HCT116 (cell line): ENCODE measurements around the gene SERPINB11. TPM values are rescaled to one million over a fixed set of nuclear protein-coding genes. Genes with fewer than 3 reads are reported as not detected.

Experiments
- ATAC-seq: fragments of 200-7000 bp; cut with Tn5 transposase; 2 replicates; pipeline ENCODE4 v1.9.1; 2020; ENCODE audit warnings: mild to moderate bottlenecking, moderate library complexity
- BruUV-seq: library from RNA; stranded (reverse); fragments of 400-500 nt; replicated peaks from 2 replicates; lab custom pipeline; 2021; lab: Mats Ljungman, UMichigan
- CTCF ChIA-PET: fragments of 300-600 bp; sonication (Branson Sonifier 250); formaldehyde crosslinking; loops from one replicate; lab custom pipeline; 2021; ENCODE audit warnings: antibody characterized with exemption; lab: Charles Lee
- POLR2A ChIA-PET: fragments of 300-600, 350-600 bp; sonication (Branson Sonifier 250); formaldehyde crosslinking; loops from one replicate; lab custom pipeline; 2021; ENCODE audit warnings: antibody characterized with exemption; lab: Charles Lee
- RAD21 ChIA-PET, 2 experiments: fragments of 300-600 bp; sonication (Branson Sonifier 250); formaldehyde crosslinking; loops; one replicate each; lab custom pipeline; 2023; ENCODE audit warnings: low total read pairs in 2 of 2; ENCODE audit not compliant: uncharacterized antibody in 2 of 2, unreplicated experiment in 2 of 2, low non-redundant PET in 1 of 2; lab: Charles Lee
- DNase-seq: peaks from one replicate; pipeline ENCODE4 v3.0.0-alpha.2; 2010; ENCODE audit warnings: low read depth, low spot score
- H2AFZ ChIP-seq: fragments of 200-600 bp; shearing (Covaris generic), sonication (generic); 2 replicates; pipeline ENCODE4 v1.6.1; 2017; ENCODE audit warnings: low read depth, mixed run types, mixed read lengths, antibody characterized with exemption, low read length; ENCODE audit not compliant: poor library complexity, severe bottlenecking
- H3K27ac ChIP-seq: 2 replicates; pipeline ENCODE4 v1.5.1; 2012; ENCODE audit warnings: low read depth, low read length
- H3K27me3 ChIP-seq: fragments of 200-600 bp; sonication (generic); 2 replicates; pipeline ENCODE4 v1.6.1; 2016; ENCODE audit warnings: mixed run types, low read length, mixed read lengths; ENCODE audit not compliant: insufficient read depth
- H3K36me3 ChIP-seq, 2 experiments: fragments of 200-500 bp in 1 of 2; fragments of 200-600 bp in 1 of 2; sonication (Bioruptor generic) in 1 of 2; sonication (generic) in 1 of 2; 2 replicates each; pipeline versions ENCODE4 v1.5.1 to v1.6.1; 2014 to 2016; ENCODE audit warnings: low read length in 2 of 2, inconsistent platforms in 1 of 2, mixed read lengths in 1 of 2, mixed run types in 1 of 2; ENCODE audit not compliant: insufficient read depth in 2 of 2, control insufficient read depth in 1 of 2
- H3K4me1 ChIP-seq, 2 experiments: fragments of 200-600 bp in 1 of 2; sonication (generic) in 1 of 2; 2 replicates each; pipeline versions ENCODE4 v1.5.1 to v1.6.1; 2012 to 2017; ENCODE audit warnings: low read length in 2 of 2, inconsistent platforms in 1 of 2, mild to moderate bottlenecking in 1 of 2, mixed read lengths in 1 of 2, mixed run types in 1 of 2, moderate library complexity in 1 of 2; ENCODE audit not compliant: insufficient read depth in 2 of 2, control insufficient read depth in 1 of 2
- H3K4me2 ChIP-seq: fragments of 200-600 bp; sonication (generic); 2 replicates; pipeline ENCODE4 v1.6.1; 2017; ENCODE audit warnings: mixed run types, low read length, mixed read lengths
- H3K4me3 ChIP-seq, 2 experiments: fragments of 200-600 bp in 1 of 2; sonication (generic) in 1 of 2; replicated peaks in 1 of 2; 2 replicates each; pipeline ENCODE4 v1.5.1; 2011 to 2016; ENCODE audit warnings: low read length in 2 of 2, control low read depth in 1 of 2, low read depth in 1 of 2, mild to moderate bottlenecking in 1 of 2, mixed read lengths in 1 of 2, mixed run types in 1 of 2
- H3K79me2 ChIP-seq: fragments of 200-600 bp; sonication (generic); 2 replicates; pipeline ENCODE4 v1.6.1; 2017; ENCODE audit warnings: mild to moderate bottlenecking, mixed run types, low read length, moderate library complexity, mixed read lengths; ENCODE audit not compliant: insufficient read depth
- H3K9ac ChIP-seq: fragments of 200-600 bp; sonication (generic); 2 replicates; pipeline ENCODE4 v1.6.1; 2016; ENCODE audit warnings: low read length, mixed read lengths
- H3K9me2 ChIP-seq: fragments of 200-600 bp; sonication (generic), shearing (Covaris generic); 2 replicates; pipeline ENCODE4 v1.6.1; 2017; ENCODE audit warnings: mixed run types, mild to moderate bottlenecking, moderate library complexity; ENCODE audit not compliant: insufficient read depth
- H3K9me3 ChIP-seq, 2 experiments: fragments of 200-500 bp in 1 of 2; fragments of 200-600 bp in 1 of 2; sonication (Bioruptor generic) in 1 of 2; sonication (generic) in 1 of 2; 2 replicates each; pipeline ENCODE4 v1.6.1; 2014 to 2017; ENCODE audit warnings: low read length in 2 of 2, mixed read lengths in 2 of 2, inconsistent platforms in 1 of 2, low read depth in 1 of 2, mild to moderate bottlenecking in 1 of 2, mixed run types in 1 of 2, moderate library complexity in 1 of 2; ENCODE audit not compliant: control insufficient read depth in 1 of 2, insufficient read depth in 1 of 2
- H4K20me1 ChIP-seq: fragments of 200-600 bp; sonication (generic), shearing (Covaris generic); 2 replicates; pipeline ENCODE4 v1.6.1; 2017; ENCODE audit warnings: mixed run types, mild to moderate bottlenecking, moderate library complexity; ENCODE audit not compliant: insufficient read depth
- FOSL1 ChIP-seq: IDR thresholded peaks from 2 replicates; pipeline ENCODE4 v1.6.1; 2012; ENCODE audit warnings: low read depth
- RAD21 ChIP-seq: IDR thresholded peaks from 2 replicates; pipeline ENCODE4 v1.6.1; 2012; ENCODE audit warnings: low read depth, mild to moderate bottlenecking
- SP1 ChIP-seq: IDR thresholded peaks from 2 replicates; pipeline ENCODE4 v1.6.1; 2012; ENCODE audit warnings: low read depth
- SRF ChIP-seq: IDR thresholded peaks from 2 replicates; pipeline ENCODE4 v1.6.1; 2012; ENCODE audit warnings: low read depth
- intact Hi-C: fragments of 100-400 bp; cut with micrococcal nuclease; formaldehyde crosslinking; loops from 2 replicates; pipeline ENCODE4 v1.10.0; 2022
- total RNA-seq: library from RNA; stranded (reverse); gene quantifications from one replicate; pipeline ENCODE4 v1.2.1, GENCODE V29; 2021; ENCODE audit not compliant: unreplicated experiment
- TF ChIP-seq, protein P1 (sequence below): IDR thresholded peaks from 2 replicates; pipeline ENCODE4 v1.6.1; 2011; ENCODE audit warnings: mild to moderate bottlenecking, low read length, moderate library complexity; ENCODE audit not compliant: insufficient replicate concordance; ENCODE audit errors: extremely low read depth
- TF ChIP-seq, protein P2 (sequence below), 3 experiments: fragments of 200-600 bp in 1 of 3; sonication (generic) in 1 of 3; IDR thresholded peaks in 2 of 3; conservative IDR thresholded peaks in 1 of 3; 2 replicates each; pipeline ENCODE4 v1.5.1; 2012 to 2017; ENCODE audit warnings: low read depth in 2 of 3, low read length in 2 of 3, antibody characterized with exemption in 1 of 3, borderline replicate concordance in 1 of 3, control low read depth in 1 of 3, mild to moderate bottlenecking in 1 of 3, mixed read lengths in 1 of 3, mixed run types in 1 of 3, moderate library complexity in 1 of 3; ENCODE audit not compliant: insufficient read depth in 1 of 3

The SERPINB11 gene
- total RNA-seq, 1 experiment from 2014 or later = not detected

DNA sequence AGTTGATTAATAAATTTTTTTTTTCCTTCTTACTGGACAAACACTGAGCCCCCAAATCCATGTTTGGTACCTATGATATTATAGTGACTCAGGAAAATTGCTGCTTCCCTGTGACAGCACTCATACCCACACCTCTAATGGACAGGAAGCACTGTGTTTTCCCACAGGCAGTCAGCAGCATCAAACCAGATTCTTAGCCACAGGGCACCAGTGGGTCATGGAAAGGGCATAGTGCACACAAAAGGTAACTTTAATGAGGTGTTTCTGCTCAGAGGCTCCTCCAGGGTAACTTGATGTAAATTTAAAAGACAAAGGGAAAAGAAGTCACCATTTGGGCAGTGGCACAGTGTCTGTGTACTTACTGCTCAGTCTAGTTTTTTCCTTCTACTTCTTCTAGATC is 34.1 kb downstream of the SERPINB11 start:
- H3K4me3 ChIP-seq = no peak overlapping the region
- H3K27me3 ChIP-seq = no peaks in the 10 kb centered on the region
- ChIA-PET CTCF (no interaction called here), POLR2A (no interaction called here)
- BruUV-seq = no TSS peak
- H3K79me2 ChIP-seq = no peaks in the 10 kb centered on the region
- no peaks in the 10 kb centered on the region for H4K20me1 ChIP-seq
- peak overlapping the region; percentile 57 for H3K4me2 ChIP-seq
- no peaks in the 10 kb centered on the region for H3K9me3 ChIP-seq
- peak; percentile 42 for TF ChIP-seq SP1
- TF ChIP-seq FOSL1 = peak; percentile 15; the same call in 1 of the 2 replicates
- TF ChIP-seq, protein P1, sequence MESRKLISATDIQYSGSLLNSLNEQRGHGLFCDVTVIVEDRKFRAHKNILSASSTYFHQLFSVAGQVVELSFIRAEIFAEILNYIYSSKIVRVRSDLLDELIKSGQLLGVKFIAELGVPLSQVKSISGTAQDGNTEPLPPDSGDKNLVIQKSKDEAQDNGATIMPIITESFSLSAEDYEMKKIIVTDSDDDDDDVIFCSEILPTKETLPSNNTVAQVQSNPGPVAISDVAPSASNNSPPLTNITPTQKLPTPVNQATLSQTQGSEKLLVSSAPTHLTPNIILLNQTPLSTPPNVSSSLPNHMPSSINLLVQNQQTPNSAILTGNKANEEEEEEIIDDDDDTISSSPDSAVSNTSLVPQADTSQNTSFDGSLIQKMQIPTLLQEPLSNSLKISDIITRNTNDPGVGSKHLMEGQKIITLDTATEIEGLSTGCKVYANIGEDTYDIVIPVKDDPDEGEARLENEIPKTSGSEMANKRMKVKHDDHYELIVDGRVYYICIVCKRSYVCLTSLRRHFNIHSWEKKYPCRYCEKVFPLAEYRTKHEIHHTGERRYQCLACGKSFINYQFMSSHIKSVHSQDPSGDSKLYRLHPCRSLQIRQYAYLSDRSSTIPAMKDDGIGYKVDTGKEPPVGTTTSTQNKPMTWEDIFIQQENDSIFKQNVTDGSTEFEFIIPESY = no peak
- TF ChIP-seq, all 23 proteins: peak for 2
- RAD21 ChIA-PET = no interaction called here
- DNase-seq (peak; percentile 23), ATAC-seq (peak; percentile 61; the same call in 1 of the 2 replicates)
- Histone ChIP-seq H3K27ac (no peak overlapping the region), H3K4me1 (peaks cover 4 to 15% of the 10 kb centered on the region in 2 experiments; a peak in 3 of 4 replicates), H3K9me2 (no peaks in the 10 kb centered on the region), H2AFZ (peak overlapping the region; percentile 33), H3K36me3 (no peaks in the 10 kb centered on the region), H3K9ac (no peak overlapping the region)
- intact Hi-C loops = no loop called here

DNA sequence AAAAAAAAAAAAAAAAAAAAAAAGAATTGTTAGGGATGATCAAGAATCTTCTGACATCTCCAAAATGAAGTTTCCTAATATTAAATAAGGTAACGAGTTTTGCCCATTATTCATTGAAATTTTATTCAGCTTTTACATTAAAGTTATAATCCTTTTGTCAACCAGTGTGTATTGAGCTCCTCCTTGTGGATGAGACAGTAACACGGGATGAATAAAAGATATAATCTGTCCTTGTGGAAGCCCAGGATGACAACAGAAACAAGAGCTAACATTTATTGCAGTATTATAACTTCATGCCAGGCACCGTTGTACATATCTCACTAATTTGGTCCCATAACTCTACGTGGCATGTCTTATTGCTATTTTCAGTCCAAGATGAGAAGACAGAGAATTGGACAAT is 39.0 kb downstream of the SERPINB11 start:
- Histone ChIP-seq H3K79me2 (no peaks in the 10 kb centered on the region), H3K27ac (no peak overlapping the region), H3K4me1 (peaks cover 3 to 11% of the 10 kb centered on the region in 2 experiments; a peak in 3 of 4 replicates), H3K4me2 (no peak overlapping the region), H3K9me2 (no peaks in the 10 kb centered on the region), H3K9me3 (no peaks in the 10 kb centered on the region), H3K36me3 (no peaks in the 10 kb centered on the region), H3K9ac (no peak overlapping the region), H3K27me3 (no peaks in the 10 kb centered on the region), H4K20me1 (no peaks in the 10 kb centered on the region), H2AFZ (no peak overlapping the region), H3K4me3 (no peak overlapping the region)
- CTCF ChIA-PET = interaction anchor here (0.8 to 3.2 kb wide), 14 partner anchors 24 to 725 kb away, joined by 3 to 82 read pairs (median 5); partner anchors contain the start of gene SERPINB5
- intact Hi-C loops = loop anchor here (1.0 kb wide), 1 partner anchor 223 kb away; no protein-coding TSS in a partner anchor
- RAD21 ChIA-PET = interaction anchor here (0.7 to 2.3 kb wide), 8 partner anchors 64 to 230 kb away, joined by 3 to 15 read pairs (median 4); no protein-coding TSS in a partner anchor
- no TSS peak for BruUV-seq
- ATAC-seq = no peak
- POLR2A ChIA-PET = interaction anchor here (0.7 to 0.8 kb wide), 2 partner anchors 11 to 230 kb away, joined by 3 read pairs; no protein-coding TSS in a partner anchor
- TF ChIP-seq, protein P2, sequence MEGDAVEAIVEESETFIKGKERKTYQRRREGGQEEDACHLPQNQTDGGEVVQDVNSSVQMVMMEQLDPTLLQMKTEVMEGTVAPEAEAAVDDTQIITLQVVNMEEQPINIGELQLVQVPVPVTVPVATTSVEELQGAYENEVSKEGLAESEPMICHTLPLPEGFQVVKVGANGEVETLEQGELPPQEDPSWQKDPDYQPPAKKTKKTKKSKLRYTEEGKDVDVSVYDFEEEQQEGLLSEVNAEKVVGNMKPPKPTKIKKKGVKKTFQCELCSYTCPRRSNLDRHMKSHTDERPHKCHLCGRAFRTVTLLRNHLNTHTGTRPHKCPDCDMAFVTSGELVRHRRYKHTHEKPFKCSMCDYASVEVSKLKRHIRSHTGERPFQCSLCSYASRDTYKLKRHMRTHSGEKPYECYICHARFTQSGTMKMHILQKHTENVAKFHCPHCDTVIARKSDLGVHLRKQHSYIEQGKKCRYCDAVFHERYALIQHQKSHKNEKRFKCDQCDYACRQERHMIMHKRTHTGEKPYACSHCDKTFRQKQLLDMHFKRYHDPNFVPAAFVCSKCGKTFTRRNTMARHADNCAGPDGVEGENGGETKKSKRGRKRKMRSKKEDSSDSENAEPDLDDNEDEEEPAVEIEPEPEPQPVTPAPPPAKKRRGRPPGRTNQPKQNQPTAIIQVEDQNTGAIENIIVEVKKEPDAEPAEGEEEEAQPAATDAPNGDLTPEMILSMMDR (IDR thresholded peaks at IDR 0.05 in 2 of 3, conservative IDR thresholded peaks at IDR 0.05 in 1 of 3; ENCODE audit: borderline replicate concordance in 1 of 3, insufficient read depth in 1 of 3, low read depth in 2 of 3, low read length in 2 of 3) = peak; percentile 38 to 72 (median 51); a peak in 4 of 6 replicates
- TF ChIP-seq SRF (no peak), RAD21 (peak; percentile 78)
- DNase-seq = no peak
